ENCODE measurements around the gene HSP90B1.

Gene HSP90B1

GRCh38 chr12:103986829-103987228, 56.6 kb downstream of the HSP90B1 start:
- no peak for DNase-seq

GRCh38 chr12:103994235-103994634, 64.0 kb downstream of the HSP90B1 start:
- no peak for DNase-seq

- no peak for DNase-seq
These were observed 66.4 kb downstream of the HSP90B1 start for GRCh38 chr12:103996595-103996994.

- no peak for DNase-seq
These were observed 67.2 kb downstream of the HSP90B1 start for GRCh38 chr12:103997286-103997900.
